GM18870 (cell line): ENCODE results near the gene LYVE1.
"Not testable (repeated sequence)": the region's sequence is repeated elsewhere in the genome, so short reads cannot be mapped to it uniquely, and the experiment has no call there.

ENCODE experiments used
- ATAC-seq: cut with Tn5 transposase; IDR thresholded peaks from one replicate; pipeline ENCODE4 v1.9.1; 2021; ENCODE audit warnings: moderate library complexity; ENCODE audit not compliant: unreplicated experiment

LYVE1 gene, protein sequence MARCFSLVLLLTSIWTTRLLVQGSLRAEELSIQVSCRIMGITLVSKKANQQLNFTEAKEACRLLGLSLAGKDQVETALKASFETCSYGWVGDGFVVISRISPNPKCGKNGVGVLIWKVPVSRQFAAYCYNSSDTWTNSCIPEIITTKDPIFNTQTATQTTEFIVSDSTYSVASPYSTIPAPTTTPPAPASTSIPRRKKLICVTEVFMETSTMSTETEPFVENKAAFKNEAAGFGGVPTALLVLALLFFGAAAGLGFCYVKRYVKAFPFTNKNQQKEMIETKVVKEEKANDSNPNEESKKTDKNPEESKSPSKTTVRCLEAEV

DNA sequence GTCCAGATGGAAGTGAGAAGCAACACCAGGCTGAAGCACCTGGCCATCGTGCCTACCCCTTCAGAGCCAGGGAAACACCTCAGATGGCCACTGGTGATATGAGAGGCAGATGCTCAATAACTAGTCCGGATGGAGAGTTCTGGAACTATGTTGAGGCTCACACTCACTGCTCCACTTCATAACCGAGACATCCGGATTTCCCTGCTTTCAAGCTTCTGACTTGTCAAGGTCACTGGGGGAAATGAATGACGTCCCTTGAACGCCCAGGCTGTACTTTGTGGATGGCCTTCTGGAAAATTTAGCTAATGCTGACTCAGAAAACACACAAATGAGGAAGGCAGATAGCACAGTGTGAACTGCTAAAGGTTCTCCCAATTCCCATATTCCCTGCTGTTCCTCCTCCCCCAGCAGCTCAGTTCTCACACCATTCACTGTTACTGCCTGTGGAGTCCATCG lies at the start of gene LYVE1:
LYVE1 (minus strand) TSS at position 180 of the 456 bp plus-strand sequence; CDS start at position 47, 133 bp downstream.
- no peak for ATAC-seq

DNA sequence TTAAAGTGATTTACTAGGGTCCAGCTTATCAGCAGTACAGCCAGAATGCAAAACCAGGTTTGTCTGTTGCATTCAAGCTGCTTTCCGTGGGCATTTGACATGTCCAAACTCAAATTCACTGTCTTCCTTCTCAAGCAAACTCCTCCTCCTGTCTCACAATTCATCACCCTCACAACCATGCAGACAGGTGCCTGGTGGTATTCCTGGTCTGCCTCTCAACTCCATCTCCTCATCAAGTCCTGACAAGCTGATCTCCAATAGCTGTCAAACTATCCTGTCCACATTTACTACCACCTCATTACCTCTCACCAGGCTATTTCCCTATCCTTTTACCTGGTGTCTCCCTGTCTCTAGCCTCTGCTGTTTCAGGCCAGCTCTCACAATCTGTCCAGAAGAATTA lies 49.1 kb upstream of the LYVE1 start:
- ATAC-seq = no peak

DNA sequence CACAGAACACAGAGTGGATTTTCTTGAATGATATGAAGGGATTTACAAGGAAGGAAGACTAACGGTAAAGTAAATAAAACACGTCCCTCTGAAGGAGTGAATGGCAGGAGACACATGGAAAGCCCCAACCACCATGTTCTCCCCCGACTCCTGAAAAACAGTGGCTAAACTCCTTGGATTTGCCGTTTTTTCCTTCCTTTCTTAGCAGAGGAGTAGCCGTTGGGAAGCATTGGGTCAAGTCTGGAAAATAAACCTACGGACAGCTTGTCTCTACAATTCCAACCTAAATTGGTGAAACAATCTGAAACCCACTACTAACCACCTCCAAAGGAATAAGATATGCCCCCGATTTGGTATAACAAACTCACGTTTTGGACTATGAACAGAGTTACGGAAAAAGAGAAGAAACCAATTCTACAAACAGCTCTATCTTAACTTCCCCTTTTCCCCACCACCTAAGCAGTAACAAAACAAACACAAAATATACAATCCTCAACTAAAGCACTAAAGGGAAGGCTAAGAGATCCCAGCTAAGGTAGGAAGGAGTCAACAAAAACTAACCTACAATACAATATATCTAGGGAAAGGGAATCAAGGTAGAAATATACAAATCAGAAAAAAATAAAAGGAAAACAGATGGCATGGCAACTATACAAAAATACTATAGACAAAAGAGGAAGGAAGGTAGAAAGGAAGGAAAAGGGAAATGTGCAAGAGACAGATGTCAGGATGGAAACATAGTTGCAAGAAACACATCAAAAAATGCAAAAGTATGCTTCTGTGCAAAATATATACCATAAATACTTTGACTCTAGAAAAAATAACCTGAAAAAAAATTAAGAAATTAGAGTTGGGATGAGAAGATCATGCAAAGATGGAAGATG lies 43.8 kb upstream of the LYVE1 start:
- ATAC-seq = no peak

DNA sequence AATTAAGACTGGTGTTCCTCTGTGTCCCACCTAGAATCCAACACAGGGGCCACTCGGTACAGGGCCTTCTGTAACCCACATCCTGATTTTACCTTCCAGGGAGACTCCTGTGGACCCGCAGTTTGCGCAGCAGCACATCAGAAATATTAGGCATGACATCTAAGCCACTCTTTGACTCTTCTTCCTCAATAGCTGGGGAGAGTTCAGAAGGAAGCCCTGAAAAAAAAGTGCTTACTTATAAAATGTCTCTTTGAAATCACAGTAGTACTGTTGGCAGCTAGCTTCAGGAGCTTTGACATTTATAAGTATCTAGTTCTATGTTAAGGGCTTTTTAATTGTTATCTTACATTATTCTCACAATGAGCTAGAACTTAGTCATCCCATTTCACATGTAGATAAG lies 41.2 kb upstream of the LYVE1 start:
- no peak for ATAC-seq

DNA sequence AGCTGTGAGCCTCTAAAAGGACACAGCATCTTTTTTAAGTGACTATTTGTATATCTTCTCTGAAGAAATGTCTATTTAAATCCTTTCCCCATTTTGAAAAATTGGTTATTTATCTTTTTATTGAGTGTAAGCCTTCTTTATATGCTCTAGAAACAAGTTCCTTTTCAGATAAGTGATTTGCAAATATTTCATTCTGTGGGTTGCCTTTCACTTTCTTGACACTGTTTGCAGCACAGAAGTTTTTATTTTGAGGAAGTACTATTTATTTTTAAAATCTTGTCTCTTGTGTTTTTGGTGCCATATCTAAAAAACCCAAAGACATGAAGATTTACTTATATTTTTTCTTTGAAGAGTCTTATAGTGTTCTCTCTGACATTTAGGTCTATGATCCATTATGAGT lies 40.1 kb upstream of the LYVE1 start:
- ATAC-seq = no peak

DNA sequence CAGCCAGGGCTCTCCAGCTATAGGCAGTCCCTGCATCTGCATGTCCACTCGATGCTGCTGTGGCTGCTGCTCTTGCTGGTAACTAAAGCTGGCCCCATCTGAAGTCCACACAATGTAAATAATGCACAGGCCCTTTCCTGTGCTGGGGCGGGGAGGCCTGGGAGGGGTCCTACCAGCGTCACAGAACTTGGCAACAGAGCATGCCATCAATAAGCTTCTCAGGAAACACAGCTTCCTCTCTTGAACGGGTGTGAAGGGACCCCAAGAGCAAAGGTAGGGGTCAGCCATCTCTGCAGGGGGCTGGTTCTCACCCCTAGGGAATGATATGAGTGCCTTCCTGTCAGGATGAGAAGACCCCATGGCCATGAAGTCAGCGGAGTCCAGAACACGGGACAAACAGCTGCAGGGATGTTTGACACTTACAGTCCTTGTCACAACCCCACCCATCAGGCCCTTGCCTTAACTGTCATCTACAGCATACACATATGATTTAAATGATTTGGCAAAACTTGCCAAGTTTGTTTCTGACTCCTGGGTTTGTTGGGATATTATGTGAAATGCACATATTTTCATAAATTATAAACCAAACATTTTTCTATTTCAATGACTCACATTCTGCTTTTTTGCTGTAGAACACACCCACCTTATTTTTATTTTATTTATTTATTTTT lies 39.1 kb upstream of the LYVE1 start:
- no peak for ATAC-seq

DNA sequence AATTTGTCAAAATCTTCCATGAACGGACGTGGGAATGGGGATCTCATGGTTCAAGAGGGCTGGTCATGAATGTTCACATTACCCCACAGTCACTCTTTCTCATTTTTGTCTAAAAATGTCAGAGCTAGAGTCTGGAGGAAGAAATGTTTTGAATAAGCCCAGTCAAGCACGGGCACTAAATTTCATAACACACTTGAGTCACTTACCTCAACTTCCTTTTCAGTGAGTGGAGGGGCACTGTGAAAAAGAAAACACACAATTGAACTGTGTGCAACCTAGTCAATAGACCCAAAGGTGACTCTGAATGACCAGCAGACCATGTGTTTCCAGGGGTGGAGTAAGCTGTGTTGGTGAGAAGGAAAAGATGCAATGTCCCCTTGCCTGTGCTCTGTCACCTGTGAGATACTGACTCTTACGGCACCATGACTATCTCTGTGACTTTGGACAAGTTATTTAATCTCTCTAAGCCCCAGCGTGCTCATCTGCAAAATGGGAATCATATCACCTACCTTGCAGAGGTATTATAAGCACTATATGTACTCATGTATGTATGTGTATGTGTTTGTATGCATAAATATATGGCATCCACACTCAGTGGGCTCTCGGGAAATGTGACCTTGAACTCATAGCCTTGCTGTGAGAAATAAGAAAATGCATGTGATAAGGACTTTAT lies 38.2 kb upstream of the LYVE1 start:
- no peak for ATAC-seq

DNA sequence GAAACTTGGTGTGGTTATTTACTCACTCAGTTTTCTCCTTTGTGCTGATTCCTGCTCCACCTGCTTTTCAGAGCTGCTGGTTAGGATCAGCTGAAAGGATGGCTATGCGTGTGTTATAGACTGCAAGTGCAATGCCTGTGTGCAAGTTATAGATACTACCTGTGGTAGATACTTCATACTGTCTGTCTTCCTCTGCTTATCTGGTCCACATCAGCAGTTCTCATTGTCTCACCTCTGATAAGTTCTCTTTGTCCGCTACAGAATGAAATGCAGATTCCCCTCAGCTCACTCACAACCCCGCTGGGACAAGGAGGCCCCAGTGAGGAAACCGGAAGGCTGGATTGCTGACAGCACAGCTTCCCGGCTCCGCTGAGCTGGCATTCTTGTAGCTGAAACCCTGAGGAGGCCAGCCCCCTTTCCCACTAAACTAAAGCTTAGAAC lies 37.5 kb upstream of the LYVE1 start:
- ATAC-seq = no peak

DNA sequence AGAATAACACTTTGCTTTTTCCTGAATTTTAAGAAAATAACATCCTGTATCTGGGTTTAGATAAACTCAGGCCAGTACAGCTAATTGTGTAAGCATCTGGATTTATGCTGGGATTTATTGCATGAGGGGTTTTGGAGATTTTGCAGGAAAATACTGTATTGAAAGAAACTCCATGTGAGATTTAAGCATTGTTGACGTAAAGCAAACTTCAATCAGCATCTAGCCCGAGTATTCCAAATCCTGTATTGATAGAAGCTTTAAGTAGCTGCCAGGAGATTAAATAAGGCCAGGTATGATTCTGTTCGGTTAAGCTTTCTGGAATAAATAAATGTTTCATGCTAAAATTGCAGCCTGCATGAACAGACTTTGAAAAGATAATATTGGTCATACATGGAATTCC lies 36.3 kb upstream of the LYVE1 start:
- no peak for ATAC-seq

DNA sequence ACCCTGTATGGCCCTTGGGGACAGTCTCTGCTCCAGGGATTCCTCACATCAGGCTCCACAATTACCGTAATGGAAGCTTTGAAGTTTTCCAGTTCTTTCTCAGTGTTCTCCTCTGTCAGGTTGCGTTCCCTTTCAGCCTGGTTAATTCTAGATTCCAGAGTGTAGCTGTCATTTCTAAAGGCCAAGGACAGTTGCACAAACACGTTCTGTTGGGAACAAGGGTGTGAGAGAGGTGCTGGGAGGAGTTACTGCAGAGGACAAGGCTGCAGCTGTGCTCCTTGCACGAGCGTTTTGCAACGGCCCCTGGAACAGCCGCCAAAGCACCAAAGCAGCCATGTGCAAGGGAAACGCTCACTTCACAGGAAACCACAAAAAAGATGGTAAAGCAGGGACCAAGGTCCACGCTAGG lies 35.9 kb upstream of the LYVE1 start:
- no peak for ATAC-seq

DNA sequence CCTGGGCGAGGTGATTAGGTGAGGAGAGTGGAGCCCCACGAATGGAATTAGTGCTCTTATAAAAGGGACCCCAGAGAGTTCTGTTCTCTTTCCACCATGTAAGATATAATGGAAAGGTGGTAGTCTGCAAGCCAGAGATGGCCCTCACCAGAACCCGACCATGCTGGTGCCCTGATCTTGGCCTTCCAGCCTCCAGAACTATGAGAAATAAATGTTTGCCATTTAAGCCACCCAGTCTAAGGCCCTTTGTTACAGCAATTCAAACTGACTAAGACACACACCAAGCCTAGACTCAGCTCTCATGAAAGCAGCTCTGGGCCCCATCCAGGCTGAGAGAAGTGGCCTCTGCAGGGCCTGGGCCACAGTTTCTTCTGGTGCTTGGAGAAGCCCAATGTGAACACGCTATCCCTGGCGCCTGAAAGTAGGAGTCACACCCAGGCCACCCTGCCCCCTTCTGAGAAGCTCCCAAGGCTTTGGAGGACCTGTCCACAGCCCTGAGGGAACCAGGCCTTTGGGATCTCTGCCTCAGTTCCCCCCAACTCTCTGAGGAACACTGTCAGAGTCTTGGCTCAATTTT lies 35.3 kb upstream of the LYVE1 start:
- no peak for ATAC-seq

DNA sequence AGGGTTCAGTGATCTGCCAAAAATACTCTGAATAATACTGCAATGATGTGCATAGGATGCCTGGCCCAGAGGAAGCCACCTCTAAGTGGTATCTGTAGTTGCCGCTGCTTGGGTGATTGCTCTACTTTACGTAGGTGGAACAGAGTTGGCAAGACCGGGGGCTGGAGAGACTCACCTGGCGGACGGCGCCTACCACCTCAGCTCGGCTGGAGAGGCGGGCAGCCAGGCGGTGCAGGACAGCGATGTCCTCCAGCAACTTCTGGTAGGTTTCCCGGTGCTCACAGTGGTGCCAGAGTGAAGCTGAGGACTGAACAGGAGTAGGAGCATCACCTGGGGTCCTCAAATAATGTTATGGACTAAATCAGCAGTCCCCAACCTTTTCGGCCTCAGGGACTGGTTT lies 34.5 kb upstream of the LYVE1 start:
- no peak for ATAC-seq

DNA sequence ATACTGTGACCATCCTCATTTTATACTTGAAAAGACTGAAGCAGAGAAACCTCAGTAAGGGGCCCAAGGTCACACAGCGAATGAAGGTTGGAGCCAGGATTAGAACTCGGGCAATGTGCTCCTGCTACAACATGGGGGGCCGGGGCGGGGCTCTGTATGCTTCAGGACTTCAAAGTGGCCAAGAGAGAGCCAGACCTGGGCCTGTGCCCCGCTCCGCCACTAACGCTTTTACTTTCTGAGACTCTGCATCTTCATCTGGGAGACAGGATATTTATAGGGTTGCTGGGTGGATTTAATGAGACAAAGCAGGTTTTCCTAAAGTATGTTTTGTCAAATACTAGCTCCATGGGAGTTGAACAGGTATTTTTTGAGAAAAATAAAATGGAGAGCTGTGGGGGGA lies 33.9 kb upstream of the LYVE1 start:
- no peak for ATAC-seq

DNA sequence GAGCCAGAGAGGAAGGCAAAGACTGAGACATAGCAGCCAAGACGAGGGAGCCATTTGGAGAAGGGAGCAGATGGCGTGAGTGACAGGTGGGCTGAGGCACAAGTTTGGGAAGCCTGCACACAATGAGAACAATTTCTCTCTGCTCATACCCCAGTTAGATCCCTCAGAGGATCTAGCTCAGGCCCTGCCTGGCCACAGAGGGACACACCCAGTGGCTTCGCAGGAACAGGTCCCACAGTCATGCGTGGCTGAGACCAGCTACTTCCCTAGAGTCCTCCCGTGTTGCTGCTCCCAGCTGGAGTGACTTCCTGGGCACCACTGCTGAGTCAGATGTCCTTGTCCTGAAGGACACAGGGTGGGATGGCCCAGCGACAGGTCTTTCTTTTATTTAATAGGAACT lies 33.4 kb upstream of the LYVE1 start:
- ATAC-seq = no peak

DNA sequence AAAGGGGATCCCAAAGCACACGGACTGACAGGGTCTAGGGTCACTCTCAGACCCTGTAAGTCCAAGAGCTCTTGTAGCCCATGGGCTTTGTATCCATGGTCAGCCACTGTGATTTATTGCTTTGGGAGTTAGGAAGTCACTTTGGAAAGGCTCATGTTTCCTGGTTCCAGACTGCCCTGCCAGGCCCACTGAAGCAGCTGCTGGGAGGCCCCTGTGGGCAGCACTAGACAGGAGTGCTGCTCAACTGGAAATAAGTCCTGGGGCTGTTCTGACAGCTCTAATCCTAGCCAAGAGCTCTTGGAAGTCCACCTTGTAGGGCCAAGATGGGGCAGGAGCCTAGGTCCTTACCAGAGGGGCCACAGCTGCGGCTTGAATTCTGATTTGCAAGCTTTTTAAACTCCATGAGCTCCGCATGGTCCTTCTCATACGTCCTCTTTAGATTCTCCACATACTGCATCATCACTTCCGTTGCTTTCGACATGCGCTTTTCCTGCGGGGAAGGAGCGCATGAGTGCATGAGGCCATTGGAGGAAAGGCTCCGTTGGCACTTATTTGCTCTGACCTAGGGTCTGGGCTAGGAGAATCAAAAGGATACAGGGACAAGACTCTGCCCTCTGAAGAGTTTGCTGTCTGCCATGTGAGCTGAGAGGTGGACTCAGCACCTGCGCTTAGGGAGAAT lies 32.2 kb upstream of the LYVE1 start:
- ATAC-seq = no peak

DNA sequence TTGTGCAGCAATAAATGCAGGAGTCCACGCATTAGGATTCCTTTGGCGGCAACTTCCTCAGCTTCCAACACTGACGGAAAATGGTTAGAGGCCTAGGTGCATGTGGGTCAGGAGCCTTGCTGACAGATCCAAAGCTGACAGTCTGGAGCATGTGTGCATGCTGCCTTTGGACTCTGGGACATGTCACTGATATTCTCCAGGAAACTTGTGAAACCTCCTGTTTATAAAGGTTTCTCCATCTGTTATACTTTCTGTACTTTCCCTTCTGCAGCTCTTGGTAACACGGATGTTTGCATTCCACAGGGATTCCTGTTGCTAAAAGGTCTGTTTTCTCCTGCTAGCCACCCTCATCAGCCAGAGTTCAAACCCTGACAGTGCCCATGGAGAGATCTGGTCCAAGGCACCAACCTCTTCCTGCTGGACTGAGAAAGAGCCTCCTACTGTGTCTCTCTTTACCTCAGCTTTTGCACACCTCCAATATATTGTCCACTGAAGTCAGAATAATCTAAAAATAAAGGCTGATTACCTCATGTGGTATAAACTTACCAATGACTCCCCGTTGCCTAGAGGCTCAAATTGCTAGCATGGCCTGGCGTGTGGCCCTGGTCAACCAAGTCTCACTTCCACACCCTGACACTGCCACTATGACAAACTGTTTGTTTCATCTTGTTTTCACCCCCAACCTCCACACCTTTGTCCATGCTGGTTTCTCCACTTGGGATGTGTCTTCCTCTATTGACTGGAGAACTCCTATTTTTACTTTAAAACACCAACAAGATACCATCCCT lies 31.1 kb upstream of the LYVE1 start:
- ATAC-seq = no peak

DNA sequence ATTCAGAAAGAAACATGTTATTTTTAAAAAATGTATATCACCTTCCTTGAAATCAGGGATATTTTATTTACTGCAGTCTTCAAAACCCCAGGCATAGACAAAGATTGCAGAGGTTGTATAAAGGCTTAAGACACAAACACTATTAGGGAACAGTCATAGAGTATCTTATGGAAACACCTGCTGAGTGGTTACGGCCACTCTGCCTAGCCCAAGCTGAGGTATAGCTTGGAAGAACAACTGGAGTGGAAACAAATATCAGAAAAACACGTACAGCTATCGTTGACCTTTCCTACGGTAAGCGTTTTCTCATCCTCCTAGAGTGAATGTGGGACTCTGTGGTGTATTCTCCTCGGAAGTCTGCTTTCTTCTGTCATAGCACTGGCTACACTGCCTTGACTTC lies 30.4 kb upstream of the LYVE1 start:
- no peak for ATAC-seq

DNA sequence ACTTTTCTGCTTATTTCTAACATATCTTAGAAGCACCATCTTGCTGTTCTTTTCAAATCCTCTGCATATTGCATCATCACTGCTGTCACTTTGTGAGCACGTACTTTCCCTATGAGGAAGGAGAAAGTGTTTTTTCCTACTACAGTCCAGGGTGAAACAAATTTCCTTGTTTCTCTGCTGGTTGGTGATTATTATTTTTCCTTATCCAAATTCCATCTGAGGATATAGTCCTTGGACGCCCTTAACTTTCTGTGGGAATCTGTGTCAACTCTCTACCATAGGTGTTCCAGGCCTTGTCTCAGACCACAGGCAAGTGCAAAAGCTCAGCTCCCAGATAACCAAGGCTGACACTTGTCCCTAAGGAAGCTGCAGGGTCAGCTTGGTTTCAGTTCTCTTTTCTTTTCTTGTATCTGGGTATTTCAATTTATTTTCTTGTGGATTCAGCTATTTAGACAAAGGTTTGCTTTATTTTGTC lies 29.4 kb upstream of the LYVE1 start:
- no peak for ATAC-seq

DNA sequence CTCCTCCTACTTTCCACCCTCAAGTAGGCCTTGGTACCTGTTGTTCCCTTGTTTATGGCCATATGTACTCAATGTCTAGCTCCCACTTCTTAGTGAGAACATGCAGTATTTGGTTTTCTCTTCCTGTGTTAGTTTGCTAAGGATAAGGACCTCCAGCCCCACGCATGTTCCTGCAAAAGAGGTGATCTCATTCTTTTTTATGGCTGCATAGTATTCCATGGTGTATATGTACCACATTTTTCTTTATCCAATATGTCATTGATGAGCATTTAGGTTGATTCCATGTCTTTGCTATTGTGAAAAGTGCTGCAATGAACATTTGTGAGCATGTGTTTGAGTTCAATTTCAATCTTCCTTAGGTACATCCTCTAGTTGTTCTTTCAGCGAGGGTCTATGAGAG lies 27.4 kb upstream of the LYVE1 start:
- ATAC-seq = not testable (repeated sequence)
